ENCODE measurements around the gene CLRN3.

The CLRN3 gene

GRCh38 chr10:127919418-127920271 is 26.9 kb upstream of the CLRN3 start:
- peak; percentile 77 for DNase-seq (ENCODE audit: low read depth)

GRCh38 chr10:127918572-127918971 is 25.8 kb upstream of the CLRN3 start:
- no peak for DNase-seq (ENCODE audit: low read depth)

DNA sequence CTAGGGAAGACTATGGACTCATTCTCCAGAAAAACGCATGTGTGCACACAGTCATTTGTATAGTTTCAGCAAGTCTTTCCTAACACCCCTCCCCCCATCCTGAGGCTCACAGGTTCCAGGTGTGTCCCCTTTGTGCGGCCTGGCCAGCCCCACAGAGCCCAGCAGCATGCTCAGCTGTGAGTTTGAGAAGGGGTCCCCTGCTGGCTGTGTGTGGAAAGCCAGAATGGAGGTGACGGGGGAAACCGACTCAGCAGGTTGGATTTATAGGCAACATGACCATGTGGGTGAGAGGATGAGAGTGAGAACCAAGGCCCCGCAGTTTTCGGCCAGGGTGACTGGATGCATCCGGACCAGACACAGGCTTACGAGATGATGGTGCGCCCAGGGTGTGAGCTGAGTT is 24.1 kb upstream of the CLRN3 start:
- DNase-seq (ENCODE audit: low read depth): no peak

GRCh38 chr10:127915324-127915723 is 22.6 kb upstream of the CLRN3 start:
- DNase-seq (ENCODE audit: low read depth): no peak

GRCh38 chr10:127913368-127913759 is 20.6 kb upstream of the CLRN3 start:
- no peak for DNase-seq (ENCODE audit: low read depth)

GRCh38 chr10:127912607-127913367 is 20.0 kb upstream of the CLRN3 start:
- no peak for DNase-seq (ENCODE audit: low read depth)

GRCh38 chr10:127911867-127912257 is 19.1 kb upstream of the CLRN3 start:
- no peak for DNase-seq (ENCODE audit: low read depth)

- no peak for DNase-seq (ENCODE audit: low read depth)
These were observed 18.6 kb upstream of the CLRN3 start for GRCh38 chr10:127911218-127911866.

GRCh38 chr10:127910464-127910770 is 17.7 kb upstream of the CLRN3 start:
- DNase-seq (ENCODE audit: low read depth): peak; percentile 56

GRCh38 chr10:127909716-127910463 is 17.1 kb upstream of the CLRN3 start:
- DNase-seq (ENCODE audit: low read depth): no peak

DNA sequence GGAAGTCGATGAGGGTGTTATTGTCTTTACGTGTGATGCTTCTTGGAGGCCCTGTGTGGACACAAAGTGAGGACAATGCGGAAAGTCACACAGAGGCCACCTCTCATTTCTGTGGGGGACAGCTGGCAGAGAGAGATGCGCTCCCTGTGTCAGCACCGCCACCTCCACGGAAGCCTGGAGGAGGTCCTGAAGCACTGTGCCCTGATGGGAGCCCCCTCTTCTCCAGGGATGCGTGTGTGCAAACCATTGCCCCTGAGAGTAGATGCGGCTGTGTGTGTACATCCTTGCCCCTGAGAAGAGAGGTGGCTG is 16.2 kb upstream of the CLRN3 start:
- DNase-seq (ENCODE audit: low read depth): no peak

- DNase-seq (ENCODE audit: low read depth): peak; percentile 85
These were observed 15.6 kb upstream of the CLRN3 start for GRCh38 chr10:127908106-127908958.

GRCh38 chr10:127907411-127908105 is 14.8 kb upstream of the CLRN3 start:
- DNase-seq (ENCODE audit: low read depth): peak; percentile 72

DNA sequence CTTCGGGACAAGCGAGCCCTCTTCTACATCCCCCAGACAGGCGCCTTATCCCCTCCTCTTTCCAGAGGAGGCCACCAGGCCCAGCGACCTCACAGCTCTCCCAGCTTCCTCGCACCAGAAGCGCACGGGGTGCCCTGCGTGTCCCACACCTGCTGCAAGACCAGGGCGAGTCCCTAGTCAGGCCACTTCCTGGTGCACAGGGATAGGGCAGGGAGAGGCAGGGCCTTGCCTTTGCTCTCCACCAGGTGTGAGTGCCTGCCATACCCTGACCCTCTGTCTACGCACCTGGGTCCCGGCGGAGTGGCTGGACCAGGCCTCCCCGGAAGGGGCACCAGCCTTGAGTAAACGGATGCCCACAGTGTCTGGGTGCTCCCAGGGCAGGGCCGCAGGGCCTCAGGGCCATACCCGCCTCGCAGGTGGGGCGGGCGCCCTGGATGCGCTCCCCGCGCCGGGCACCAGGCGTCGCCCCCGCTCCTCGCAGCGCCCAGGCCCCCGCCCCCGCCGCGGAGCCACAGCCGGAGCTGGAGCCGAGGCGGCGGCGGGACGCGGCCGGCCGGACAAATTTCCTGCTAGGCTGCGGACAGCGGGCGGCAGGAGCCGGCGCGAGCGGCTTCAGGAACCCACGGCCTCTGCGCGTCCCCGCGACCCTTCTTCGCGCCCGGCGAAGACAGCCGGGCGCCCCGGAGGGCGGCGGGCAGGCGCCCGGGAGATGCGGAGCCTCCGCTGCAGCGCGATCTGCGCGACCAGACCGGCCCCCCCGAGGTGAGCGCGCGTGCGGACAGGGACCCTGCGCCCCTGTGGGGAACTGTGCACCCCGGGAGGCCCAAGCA is 14.0 kb upstream of the CLRN3 start, which contains the start of gene PTPRE:
TSS of gene PTPRE (plus strand) at position 556 of the 830 bp plus-strand sequence. CDS start 133,779 bp downstream, outside the sequence.
- peak; percentile 73 for DNase-seq (ENCODE audit: low read depth)

- DNase-seq (ENCODE audit: low read depth): no peak
These were observed 13.1 kb upstream of the CLRN3 start for GRCh38 chr10:127905848-127906261.

- DNase-seq (ENCODE audit: low read depth): no peak
These were observed 12.5 kb upstream of the CLRN3 start for GRCh38 chr10:127905001-127905847.

- DNase-seq (ENCODE audit: low read depth): no peak
These were observed 11.7 kb upstream of the CLRN3 start for GRCh38 chr10:127904311-127905000.

DNA sequence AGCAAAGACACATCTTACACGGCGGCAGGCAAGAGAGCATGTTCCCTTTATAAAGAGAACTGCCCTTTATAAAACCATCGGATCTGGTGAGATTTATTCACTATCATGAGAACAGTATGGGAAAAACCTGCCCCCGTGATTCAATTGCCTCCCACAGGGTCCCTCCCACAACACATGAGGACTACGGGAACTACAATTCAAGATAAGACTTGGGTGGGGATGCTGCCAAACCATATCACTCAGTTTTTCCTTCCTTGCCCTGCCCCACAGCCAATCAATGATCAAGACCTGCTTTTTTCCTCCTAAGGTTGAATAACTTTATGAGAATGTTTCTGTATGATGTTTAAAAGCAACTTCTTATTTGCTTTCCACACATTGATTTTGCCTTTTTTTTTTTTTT is 11.0 kb upstream of the CLRN3 start:
- no peak for DNase-seq (ENCODE audit: low read depth)
